Stimulated activated CD4-positive, alpha-beta T cell treated with anti-CD3 and anti-CD28 coated beads, Interleukin-4, amount 100 ng/mL, for 1 hour (primary cell): ENCODE measurements around the gene KCTD7.
"Not testable (repeated sequence)": the region's sequence is repeated elsewhere in the genome, so short reads cannot be mapped to it uniquely, and the experiment has no call there.

ENCODE experiments used
- DNase-seq: peaks from one replicate; pipeline ENCODE4 v3.0.0-alpha.2; 2020

KCTD7 gene

GRCh38 chr7:66628361-66629221 lies at the start of gene KCTD7:
Gene KCTD7 (plus strand): TSS chr7:66628881. CDS start chr7:66629065, 184 bp downstream.
- DNase-seq = peak; percentile 94

- not testable (repeated sequence) for DNase-seq
Observed at GRCh38 chr7:66580380-66580779, 48.3 kb upstream of the KCTD7 start.

GRCh38 chr7:66582816-66583489 lies 45.7 kb upstream of the KCTD7 start:
- not testable (repeated sequence) for DNase-seq

- no peak for DNase-seq
Observed at GRCh38 chr7:66583490-66584110, 45.1 kb upstream of the KCTD7 start.

GRCh38 chr7:66586181-66586580 lies 42.5 kb upstream of the KCTD7 start:
- DNase-seq = no peak

- not testable (repeated sequence) for DNase-seq
Observed at GRCh38 chr7:66588226-66588625, 40.5 kb upstream of the KCTD7 start.

GRCh38 chr7:66588856-66589570 lies 39.7 kb upstream of the KCTD7 start:
- DNase-seq = not testable (repeated sequence)

GRCh38 chr7:66590302-66591057 lies 38.2 kb upstream of the KCTD7 start:
- DNase-seq = not testable (repeated sequence)

GRCh38 chr7:66591058-66591798 lies 37.5 kb upstream of the KCTD7 start:
- not testable (repeated sequence) for DNase-seq

GRCh38 chr7:66591799-66592596 lies 36.7 kb upstream of the KCTD7 start:
- DNase-seq = peak; percentile 89

- not testable (repeated sequence) for DNase-seq
Observed at GRCh38 chr7:66592597-66593146, 36.0 kb upstream of the KCTD7 start.

GRCh38 chr7:66594082-66594481 lies 34.6 kb upstream of the KCTD7 start:
- not testable (repeated sequence) for DNase-seq

- DNase-seq = no peak
Observed at GRCh38 chr7:66597461-66597860, 31.2 kb upstream of the KCTD7 start.

GRCh38 chr7:66602159-66602558 lies 26.5 kb upstream of the KCTD7 start:
- DNase-seq = no peak

- no peak for DNase-seq
Observed at GRCh38 chr7:66604198-66604597, 24.5 kb upstream of the KCTD7 start.

GRCh38 chr7:66606540-66607291 lies 22.0 kb upstream of the KCTD7 start:
- not testable (repeated sequence) for DNase-seq

- DNase-seq = no peak
Observed at GRCh38 chr7:66609176-66609575, 19.5 kb upstream of the KCTD7 start.

GRCh38 chr7:66614596-66614995 lies 14.1 kb upstream of the KCTD7 start:
- DNase-seq = not testable (repeated sequence)

GRCh38 chr7:66615699-66616098 lies 13.0 kb upstream of the KCTD7 start:
- DNase-seq = no peak
